OCI-LY7 (cell line): ENCODE results near the gene EIF4G2.

ENCODE experiments used
- EZH2phosphoT487 ChIP-seq: fragments of 200-600 bp; sonication (generic); IDR thresholded peaks from 2 replicates; pipeline ENCODE4 v1.6.1; 2018; ENCODE audit warnings: low read depth, borderline replicate concordance, mild to moderate bottlenecking, mixed run types, antibody characterized with exemption, low read length, moderate library complexity, mixed read lengths
- TF ChIP-seq, protein P1 (sequence below): fragments of 200-600 bp; sonication (generic); conservative IDR thresholded peaks from 2 replicates; pipeline ENCODE4 v1.5.1; 2014; ENCODE audit warnings: mild to moderate bottlenecking, antibody characterized with exemption, low read length, moderate library complexity, mixed read lengths

DNA sequence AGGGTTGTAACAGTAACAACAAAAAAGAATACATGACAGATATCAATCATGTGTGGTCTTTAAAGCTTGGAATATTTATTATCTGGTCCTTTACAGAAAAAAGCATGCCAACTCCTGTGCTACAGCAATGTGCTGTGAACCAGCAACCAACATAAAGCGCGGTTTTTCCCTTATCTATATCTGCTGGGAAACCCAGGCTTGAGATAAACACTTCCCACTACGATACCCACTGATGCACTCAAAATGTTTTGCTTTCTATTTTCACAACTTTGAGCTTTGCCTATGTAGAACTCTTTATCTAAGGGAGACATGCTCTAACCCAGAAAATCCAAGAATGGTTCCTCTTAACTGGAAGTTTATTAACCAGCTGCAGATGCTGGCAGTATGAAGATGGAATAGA lies 30.2 kb upstream of the EIF4G2 start:
- TF ChIP-seq, protein P1, sequence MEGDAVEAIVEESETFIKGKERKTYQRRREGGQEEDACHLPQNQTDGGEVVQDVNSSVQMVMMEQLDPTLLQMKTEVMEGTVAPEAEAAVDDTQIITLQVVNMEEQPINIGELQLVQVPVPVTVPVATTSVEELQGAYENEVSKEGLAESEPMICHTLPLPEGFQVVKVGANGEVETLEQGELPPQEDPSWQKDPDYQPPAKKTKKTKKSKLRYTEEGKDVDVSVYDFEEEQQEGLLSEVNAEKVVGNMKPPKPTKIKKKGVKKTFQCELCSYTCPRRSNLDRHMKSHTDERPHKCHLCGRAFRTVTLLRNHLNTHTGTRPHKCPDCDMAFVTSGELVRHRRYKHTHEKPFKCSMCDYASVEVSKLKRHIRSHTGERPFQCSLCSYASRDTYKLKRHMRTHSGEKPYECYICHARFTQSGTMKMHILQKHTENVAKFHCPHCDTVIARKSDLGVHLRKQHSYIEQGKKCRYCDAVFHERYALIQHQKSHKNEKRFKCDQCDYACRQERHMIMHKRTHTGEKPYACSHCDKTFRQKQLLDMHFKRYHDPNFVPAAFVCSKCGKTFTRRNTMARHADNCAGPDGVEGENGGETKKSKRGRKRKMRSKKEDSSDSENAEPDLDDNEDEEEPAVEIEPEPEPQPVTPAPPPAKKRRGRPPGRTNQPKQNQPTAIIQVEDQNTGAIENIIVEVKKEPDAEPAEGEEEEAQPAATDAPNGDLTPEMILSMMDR, result no peak
- no peak for TF ChIP-seq EZH2phosphoT487
